Measurements from ENCODE around the gene DBP.

The DBP gene

DNA sequence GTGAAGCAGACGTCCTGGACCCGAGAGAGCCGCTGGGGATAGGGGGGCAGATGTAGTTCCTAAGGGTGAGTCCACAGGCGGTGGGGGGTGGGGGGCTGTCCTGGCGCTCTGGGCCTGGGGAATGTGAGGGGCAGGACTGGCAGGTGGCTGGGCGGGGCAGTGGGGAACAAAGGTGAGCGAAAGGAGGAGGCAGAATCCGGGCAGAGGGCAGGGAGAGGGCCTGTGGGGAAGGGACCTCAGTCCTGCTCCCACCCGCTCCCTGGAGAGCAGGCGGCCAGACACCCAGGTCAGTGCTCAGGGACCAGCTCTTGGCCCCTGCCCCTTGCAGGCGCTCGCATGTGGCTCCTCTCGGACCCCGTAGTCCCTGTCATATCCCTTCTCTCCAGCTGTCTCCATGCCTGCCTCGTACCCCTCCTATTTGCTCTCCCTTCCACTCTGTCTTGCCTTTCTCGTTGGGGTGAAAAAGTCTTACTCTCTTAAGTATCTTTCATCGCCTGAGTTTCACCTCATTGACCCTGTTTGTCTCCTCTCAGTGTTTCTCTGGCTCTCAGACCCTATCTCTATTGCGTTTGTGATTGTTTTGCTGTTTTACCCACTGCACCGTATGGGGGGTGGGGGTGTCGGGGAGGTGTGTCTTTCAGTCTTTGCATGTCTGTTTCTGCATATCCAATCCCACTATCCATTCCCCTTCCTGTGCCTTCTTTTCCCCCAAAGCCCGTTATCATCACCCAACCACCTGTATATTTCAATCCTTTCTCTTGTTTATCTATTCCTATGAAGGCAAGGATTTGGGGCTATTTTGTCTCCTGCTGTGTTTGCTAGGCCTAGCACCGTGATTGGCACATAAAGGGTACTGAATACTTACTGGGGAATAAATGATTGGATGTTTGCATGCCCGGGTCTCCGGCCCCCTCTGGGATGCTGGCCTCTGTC, 12.1 kb downstream of the DBP start:
- DNase-seq = no peak

DNA sequence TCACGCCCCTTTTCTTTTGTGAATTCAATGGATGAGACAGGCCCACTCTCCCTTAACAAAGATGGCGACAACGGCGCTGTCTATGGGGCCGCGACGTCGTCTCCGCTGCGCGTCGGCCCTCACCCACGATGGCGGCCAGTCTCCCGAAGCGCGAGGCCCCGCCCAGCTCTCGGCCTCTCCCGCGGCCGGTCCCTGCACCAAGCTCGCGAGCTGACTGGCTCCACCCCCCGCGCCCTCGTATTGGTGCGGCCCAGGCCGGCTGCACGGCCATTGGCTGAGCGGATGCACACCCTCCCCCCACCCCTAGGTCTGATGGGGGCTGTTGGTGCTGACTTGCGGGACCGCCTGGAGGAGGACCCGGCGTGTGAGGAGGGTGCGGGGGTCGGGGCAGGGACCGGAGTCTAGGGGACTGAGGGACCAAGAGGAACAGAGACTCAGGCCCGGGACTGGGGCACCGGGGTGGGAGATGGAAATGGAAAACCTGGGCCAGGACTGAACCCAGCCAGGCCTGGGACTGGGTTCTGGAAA, 13.0 kb downstream of the DBP start:
- DNase-seq = peak; percentile 98

DNA sequence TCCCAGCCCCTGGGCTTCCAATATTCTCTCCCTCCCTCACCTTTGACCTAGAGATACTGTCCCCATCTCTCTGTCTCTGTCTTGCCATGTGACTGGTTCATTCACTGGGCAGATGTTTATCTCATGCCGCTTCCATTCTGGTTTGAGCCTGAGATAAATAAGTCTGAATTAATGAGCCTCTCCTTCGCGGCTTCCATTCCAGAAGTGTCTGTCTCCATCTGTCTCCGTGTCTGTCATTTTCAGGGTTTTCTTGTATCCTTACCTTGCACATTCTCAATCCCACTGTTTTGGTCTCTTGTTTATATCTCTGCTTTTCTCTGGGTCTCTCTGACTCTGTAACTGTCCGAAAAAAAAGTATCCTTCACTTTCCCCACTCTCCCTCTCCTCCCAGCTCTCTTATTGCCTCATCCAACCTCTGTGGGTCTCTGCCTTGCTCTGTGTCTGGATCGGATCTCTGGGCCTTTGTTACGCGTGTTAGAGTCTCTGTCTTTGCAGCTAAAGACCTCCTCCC, 13.6 kb downstream of the DBP start:
- no peak for DNase-seq

DNA sequence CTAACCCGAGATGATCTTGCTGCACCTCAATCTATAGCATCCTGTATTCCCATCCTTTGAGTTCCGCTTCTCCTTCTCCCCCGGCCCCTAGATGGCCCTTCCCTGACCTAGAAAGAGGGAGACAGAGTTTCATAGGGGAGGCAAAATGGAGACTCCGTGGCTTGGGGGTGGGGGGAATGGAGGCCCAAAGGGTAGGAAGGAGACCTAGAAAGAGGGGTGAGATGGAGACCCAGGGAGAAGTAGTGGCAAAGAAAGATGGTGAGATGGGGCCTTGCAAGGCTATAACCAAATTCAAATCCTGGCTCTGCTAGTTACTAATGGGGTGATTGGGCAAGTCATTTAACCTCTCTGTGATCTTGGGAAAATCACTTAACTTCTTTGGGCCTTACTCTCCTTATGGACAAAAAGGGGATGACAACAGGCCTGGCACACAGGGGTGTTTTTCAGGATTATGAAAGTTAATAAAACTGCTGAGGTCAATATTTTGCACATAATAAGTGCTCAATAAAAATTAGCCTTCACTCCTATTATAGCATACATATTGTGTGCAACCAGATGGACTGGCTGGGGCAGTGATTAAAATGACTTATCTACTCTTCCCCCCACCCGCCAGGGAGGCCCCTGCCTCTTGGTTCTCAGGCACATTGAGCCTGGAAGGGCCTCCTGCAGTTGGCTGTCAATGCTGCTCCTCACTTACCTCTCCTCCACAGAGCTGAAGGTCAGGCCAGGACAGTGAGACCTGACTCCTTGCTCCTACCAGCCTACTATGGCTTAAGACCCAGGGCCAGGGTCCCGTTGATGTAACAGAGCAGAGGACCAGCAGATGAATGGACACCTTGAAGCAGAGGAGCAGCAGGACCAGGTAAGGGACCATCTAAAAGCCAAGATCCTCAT, 17.2 kb downstream of the DBP start:
- no peak for DNase-seq

DNA sequence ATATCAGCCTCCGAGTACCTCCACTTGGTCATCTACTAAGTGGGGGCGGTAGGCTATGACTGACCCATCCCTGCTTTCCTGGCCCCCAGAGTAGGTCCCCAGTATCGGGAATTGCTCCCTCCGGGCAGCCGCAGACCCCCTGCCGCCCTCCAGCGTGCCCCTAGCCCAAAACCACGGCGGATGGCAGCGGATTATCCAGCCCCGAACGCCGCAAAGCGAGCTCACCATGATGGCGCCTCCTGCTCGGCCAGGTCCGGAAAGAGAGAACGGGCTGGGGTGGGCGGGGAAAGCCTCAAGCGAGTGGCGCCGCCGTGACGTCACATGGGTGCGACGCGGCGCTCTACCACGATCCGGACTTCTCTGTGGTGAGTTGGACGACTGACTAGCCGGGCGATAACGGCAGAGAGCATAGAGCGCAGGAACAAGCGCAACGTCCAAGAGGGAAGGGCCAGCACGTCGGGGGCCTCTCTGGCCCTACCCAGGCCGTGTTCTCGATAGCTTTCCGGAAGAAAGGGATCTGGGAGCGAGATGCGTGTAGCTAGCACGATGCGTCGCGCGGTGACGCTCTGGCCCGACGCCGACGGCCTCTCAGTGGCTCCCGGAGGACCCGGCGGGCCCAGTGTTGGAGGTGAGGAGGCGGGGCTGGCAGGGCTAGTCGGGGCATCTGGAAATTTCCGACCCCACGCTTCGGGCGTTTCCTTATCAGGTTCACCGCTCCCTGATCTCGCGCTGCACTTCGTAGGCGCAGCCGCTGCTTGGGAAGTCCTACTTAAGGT, 18.1 kb downstream of the DBP start, which contains the start of the genes RPL18 and SPHK2:
TSS of gene RPL18 (minus strand) at position 263 of the 776 bp plus-strand sequence. CDS start at position 228, 35 bp downstream.
TSS of gene SPHK2 (plus strand) at position 591 of the 776 bp plus-strand sequence. CDS start 1,009 bp downstream, outside the sequence.
- peak; percentile 99 for DNase-seq

DNA sequence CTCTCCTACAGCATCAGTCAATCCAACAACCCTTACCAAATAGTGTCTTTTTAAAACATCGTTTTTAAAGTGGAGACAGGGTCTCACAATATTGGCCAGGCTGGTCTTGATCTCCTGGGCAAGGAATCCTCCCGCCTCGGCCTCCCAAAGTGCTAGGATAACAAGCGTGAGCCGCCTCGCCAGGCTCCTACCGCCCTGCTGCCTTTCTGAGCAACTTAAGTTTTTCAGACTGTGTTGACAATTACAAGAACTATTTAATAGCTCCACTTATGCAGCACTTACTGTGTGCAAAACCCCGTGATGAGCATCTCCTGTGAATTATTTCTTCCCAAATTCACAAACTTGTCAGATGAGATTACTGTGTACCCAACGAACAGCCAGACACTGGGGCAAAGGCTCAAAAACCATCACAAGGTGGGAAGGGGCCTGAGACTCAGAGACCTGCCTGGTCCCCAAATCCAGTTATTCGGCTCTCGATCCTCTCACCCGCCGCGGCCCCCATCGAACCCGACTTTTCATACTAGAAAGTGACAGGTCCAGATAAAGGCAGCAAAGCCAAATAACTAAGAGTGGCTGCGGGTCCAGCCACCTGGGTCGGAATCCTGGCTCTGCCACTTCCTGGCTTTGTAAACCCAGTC, 18.8 kb downstream of the DBP start:
- no peak for DNase-seq

DNA sequence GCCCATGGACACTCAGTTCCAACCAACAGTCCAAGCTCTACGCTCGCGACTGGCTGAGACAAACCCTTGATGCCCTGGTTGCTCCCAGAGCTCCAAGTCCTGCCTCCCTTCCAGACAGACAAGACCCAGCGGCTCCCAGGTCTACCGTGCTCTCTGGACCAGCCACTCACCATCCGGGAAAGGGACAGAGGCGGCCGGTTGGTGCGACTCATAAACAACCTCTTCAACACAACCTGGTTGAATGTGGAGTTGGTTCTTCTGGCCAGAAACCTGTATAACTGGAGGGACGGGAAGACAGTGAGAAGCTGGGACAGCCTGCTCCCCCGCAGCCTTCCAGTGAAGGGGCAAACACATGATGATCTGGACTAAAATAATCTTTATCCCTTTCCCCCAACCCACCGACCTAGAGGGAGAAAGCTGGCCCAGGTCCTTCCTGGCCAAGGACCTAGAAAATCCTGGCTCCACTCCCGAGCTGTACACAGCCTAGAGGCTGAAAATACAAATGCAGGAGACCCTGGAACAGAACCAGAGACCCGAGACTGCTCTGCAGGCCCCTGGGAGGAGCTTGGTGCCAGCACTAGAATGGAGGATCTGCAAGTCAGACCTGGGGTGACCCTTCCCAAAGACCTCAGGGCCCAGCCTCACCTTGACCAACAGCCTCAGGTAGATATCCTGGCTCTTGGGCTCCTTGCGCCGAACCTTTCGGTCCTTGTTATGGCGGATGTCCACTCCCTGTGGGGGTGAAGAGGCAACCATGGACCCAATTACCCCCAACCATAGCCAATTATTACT, 19.8 kb downstream of the DBP start:
- no peak for DNase-seq

DNA sequence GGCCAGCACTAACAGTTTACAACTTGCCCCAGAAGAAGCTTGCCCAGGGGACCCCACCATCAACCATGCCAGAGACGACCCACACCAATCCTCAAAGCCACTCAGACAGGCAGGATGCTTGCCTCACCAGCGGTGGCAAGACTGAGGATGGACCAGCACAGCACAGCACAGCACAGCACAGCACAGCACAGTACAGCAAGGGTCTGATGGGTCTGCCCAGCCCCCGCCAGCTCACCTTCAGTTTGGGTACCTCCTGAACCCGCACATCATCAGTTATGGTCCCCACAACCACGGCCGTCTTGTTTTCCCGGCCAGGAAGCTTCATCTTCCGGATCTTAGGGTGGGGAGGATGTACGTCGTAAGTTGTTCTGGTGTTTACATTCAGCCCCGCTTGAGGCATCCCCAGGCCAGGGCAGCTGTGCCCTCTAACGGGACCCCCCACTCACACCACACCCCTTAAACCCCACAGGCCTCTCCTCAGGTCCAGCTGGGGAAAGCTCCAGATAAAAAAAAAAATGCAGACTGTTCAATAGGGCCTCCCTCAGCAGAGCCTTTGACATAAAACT, 20.6 kb downstream of the DBP start:
- DNase-seq = no peak

DNA sequence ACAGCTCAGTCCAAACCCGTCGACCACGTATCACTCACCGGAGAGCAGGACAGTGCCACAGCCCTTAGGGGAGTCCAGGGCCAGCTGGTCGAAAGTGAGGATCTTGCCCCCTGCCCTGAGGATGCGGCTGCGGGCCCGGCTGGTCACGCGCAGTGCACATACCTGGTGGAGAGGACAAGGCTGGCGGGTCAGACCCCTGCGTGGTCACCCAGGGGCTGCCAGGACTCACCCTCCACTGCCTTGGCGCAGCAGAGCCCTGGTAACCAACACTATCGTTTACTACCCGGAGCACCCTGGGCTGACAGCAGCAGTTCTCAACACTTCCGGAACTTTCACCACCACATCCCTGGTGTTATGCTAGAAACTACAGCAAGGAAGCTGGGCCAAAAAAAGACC, 21.1 kb downstream of the DBP start:
- DNase-seq = no peak

DNA sequence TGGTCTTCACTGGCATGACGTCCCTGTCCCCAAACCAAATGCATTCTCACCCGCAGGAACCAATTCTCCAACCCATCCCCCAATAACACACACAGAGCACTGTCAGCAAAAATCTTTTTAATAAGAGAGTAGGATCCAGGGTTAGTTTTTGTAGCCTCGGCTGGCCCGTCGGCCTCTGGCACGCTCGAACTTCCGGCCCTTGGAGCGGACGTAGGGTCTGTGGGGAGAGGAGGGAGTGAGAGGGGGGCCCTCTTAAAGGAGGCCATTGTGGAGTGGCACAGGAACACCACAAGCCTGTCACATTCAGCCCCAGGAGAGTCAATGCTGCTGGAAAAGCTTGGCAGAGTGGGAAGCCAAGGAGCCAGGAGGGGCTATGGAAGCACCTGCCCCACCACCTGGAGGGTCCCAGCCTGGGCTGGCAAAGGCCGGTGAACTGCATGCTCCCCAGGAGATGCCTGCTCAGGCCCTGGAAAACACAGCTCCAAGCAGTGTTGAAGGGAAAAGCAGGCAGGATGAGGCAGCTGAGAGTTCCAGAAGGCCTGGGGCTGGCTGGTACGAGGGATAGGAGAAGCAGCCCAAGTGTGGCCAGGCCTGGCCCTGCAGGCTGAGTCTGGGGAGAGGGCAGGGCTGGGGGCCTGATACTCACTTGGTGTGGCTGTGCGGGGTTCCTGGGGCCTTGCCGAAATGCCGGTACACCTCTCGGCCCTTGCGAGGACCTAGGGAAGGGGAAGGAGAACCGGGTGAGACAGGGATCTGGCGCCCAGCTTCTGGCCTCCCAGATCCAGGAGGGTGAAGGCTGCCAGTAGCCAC, 21.7 kb downstream of the DBP start:
- DNase-seq = no peak

DNA sequence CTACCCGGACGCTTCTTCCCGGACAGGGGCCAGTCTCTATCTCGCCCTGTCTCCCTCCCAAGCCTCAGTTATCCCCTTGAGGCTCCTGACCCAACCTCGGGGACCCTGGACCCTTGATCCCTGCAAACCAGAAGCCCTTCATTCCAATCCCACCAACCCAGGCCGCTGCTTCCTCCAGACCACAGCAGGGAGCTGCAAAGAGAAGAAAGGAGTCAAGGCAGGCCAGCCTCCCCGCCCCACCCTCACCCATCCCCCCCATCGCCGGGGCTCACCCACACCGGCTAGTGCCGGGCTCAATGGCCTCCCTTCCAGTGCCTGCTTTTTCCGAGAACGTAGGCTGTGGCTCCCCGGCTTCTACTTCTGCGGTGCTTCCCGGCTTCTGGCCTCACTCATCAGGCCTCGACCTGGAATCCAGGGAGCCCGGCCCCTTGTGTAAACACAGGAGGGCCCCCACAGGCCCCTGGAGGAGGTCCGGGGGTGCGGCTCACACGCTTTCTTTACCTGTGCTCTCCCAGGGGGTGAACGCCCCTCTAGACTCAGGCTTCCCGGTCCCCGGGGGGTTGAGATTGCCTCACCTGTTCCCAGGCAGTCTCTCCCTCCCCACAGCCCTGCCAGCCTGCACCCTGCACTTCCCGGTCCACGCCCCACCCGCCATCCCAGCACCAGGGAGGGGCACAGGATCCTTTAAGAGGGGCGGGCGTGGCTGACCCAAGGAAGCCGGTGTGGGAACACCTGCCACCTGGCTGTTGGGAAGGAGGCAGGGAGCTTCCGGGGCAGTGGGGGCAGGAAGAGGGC, 22.5 kb downstream of the DBP start, which contains the start of gene FAM83E:
TSS of gene FAM83E (minus strand) at position 641 of the 795 bp plus-strand sequence. CDS start 1,704 bp downstream, outside the sequence.
- DNase-seq = peak; percentile 33

DNA sequence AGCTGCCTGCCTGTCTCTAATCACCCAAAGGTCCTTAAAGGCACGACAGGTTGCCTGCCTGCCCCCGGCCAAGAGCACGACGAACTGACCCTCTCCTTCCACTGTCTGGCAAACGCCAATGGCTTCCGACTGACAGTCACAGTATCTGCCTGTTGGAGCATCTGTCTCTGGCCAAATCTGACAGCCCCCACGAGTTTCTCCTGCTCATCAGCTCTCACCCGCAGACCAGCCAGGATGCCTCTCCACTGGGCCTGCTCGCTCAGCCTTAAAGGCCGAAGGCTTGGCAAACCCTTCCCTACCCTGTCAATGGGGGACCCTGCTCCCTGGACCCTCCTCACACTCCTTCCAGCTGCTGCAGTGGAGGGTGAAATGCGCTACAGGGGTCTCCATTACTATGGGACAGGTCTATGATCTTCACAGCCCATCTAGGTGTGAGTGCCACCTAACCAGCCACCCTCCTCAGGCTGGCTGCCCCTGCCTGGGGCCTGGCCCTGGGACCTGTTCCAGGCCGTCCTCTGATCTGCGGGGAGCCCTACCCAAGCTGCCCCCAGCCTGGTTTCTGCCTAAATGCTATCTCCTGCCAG, 23.2 kb downstream of the DBP start:
- no peak for DNase-seq

DNA sequence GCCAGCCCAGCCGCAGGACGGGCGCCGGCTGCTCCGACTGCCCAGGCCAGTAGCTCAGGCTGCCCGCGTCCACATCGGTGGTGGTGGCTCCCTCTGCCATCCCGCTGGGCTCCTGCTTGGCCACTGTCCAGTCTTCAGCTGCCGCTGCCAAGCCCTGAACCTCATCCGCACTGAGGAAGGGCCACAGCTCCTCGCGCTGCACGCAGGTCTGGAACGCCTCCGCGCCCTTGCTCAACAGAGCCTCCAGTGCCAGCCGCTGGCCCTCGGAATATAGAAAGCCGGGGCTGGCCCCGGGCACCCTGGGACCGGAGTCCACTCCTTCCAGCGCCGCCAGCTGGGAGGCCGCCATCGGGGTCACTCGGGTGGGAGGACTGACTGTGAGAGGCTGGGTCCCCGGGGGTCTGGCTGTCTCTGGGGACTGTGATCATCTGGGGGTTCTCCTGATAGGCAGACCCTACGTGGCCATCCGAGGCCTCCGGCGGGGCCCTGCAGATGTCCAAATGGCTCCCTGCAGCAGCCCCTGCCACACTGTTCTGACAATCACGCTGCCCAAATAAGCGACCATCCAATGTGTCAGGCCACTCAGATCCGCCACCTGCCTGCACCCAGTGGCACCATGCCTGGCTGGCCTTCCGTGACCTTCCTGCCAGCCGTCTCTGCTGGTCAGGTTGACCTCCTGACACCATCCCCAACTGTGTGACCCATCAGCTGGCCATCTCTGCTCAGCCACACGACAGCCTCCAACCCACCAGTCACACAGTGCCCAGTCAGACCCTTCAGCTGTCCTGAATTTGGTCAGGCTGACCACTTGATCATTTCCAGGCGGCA, 23.9 kb downstream of the DBP start:
- no peak for DNase-seq

DNA sequence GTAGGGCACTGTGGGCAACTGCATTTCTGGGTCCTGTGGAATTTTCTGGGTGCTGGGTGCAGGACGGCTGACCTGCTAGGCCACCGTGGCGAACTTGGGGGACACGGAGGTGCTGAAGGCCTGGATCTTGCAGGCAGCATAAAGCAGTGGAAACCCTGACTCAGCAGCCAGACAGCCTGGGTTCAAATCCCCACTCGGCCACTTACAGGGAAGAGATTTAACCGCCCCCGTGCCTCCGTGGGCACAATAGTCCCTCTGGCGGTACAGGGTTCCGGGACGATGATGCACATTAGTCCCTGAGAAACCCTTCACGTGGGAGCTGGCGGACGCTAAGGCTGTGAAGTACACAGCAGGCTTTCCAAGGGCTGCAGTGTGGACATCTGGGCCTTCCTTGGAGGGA, 25.3 kb downstream of the DBP start:
- DNase-seq = no peak

DNA sequence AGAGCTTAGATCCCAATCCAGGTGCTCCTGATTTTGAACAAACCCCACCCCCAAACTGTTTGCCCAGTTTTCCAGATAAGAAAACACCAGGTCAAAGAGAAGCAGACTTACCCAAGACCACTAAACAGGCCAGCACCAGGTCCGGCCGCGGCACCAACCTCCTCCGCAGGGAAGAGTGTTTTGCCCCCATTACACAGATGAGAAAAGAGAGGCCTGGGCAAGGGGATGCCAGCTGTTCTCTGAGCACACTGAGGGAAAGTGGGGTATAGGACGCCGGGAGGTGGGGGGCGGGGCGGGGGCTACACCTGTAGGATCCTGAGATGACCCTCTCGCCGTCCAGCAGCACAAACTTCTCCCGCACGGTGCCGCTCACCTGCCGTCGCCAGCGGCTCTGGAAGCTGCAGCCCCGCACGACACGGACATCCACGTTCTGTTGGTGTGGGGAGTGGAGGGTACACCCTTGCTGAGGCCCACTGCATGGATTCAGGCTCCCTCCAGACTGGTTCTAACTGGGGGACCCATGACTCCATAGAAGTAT, 27.5 kb downstream of the DBP start:
- DNase-seq = no peak

DNA sequence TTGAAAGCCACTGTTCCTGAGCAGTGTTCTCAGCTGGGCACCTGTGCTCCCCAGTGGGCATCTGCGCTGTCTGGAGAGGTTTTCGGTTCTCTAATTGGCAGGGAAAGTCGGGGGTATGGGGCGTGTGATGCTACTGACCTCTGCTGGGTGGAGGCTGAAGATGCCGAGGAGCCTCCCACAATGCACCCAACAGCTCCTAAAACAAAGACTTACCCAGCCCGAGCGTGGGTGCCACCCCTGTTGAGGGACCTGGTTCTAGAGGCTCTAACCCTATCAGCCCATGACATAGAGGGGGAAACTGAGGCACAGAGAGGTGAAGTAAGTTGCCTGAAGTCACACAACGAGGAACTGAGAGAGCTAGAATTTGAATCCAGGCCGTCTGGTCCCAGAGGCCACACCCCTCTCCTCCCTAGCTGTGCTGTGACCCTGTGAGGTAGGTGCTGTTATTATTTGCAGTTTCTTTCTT, 28.3 kb downstream of the DBP start:
- DNase-seq = peak; percentile 82

DNA sequence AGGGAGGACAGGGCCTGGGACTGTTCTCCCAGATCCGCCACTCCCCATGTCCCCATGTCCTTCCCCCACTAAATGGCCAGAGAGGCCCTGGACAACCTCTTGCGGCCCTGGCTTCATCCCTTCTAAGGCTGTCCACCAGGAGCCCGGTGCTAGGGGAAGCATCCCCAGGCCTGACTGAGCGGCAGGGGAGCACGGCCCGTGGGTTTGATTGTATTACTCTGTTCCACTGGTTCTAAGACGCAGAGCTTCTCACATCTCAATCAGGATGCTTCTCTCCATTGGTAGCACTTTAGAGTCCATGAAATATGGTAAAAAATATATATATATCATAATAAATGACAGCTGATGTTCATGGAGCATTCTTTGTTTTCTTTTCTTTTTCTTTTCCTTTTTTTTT, 29.8 kb downstream of the DBP start:
- DNase-seq = no peak
